ENCODE measurements around the gene LRRIQ4. TPM values are rescaled to one million over a fixed set of nuclear protein-coding genes. Genes with fewer than 3 reads are reported as not detected.

Gene LRRIQ4
- total RNA-seq, 1 donor from 2014 or later: 0.38 TPM

GRCh38 chr3:169809230-169809795 lies 3.4 kb upstream of the LRRIQ4 start:
- DNase-seq (ENCODE audit: low spot score): no peak
- peaks cover 16% of the 10 kb centered on the region for H3K4me1 Mint-ChIP-seq (ENCODE audit: unreplicated experiment)
- no peak overlapping the region for H3K4me3 Mint-ChIP-seq (ENCODE audit: unreplicated experiment)
- H3K27me3 Mint-ChIP-seq (ENCODE audit: unreplicated experiment): peaks cover 2% of the 10 kb centered on the region
- peaks cover 9% of the 10 kb centered on the region for H3K36me3 Mint-ChIP-seq (ENCODE audit: low read depth, unreplicated experiment)
- TF ChIP-seq CTCF (IDR thresholded peaks at IDR 0.05; ENCODE audit: unreplicated experiment): no peak
- H3K27ac Mint-ChIP-seq (ENCODE audit: unreplicated experiment): no peak overlapping the region
- no peaks in the 10 kb centered on the region for H3K9me3 Mint-ChIP-seq (ENCODE audit: unreplicated experiment)

- Mint-ChIP-seq H3K9me3 (ENCODE audit: unreplicated experiment) (peaks cover 4% of the 10 kb centered on the region), H3K4me1 (ENCODE audit: unreplicated experiment) (peaks cover 16% of the 10 kb centered on the region), H3K27ac (ENCODE audit: unreplicated experiment) (no peak overlapping the region), H3K27me3 (ENCODE audit: unreplicated experiment) (peaks cover 2% of the 10 kb centered on the region), H3K4me3 (ENCODE audit: unreplicated experiment) (peak overlapping the region; percentile 90), H3K36me3 (ENCODE audit: low read depth, unreplicated experiment) (peaks cover 10% of the 10 kb centered on the region)
- no peak for DNase-seq (ENCODE audit: low spot score)
- no peak for TF ChIP-seq CTCF (IDR thresholded peaks at IDR 0.05; ENCODE audit: unreplicated experiment)
Measured at GRCh38 chr3:169811631-169812331, 889 bp upstream of the LRRIQ4 start.

GRCh38 chr3:169813278-169813677 lies 608 bp downstream of the LRRIQ4 start:
- DNase-seq (ENCODE audit: low spot score): no peak
- peak overlapping the region; percentile 80 for H3K4me3 Mint-ChIP-seq (ENCODE audit: unreplicated experiment)
- H3K27me3 Mint-ChIP-seq (ENCODE audit: unreplicated experiment): peaks cover 3% of the 10 kb centered on the region
- H3K9me3 Mint-ChIP-seq (ENCODE audit: unreplicated experiment): peaks cover 4% of the 10 kb centered on the region
- H3K27ac Mint-ChIP-seq (ENCODE audit: unreplicated experiment): peak overlapping the region; percentile 28
- H3K36me3 Mint-ChIP-seq (ENCODE audit: low read depth, unreplicated experiment): peaks cover 13% of the 10 kb centered on the region
- no peak for TF ChIP-seq CTCF (IDR thresholded peaks at IDR 0.05; ENCODE audit: unreplicated experiment)
- peaks cover 21% of the 10 kb centered on the region for H3K4me1 Mint-ChIP-seq (ENCODE audit: unreplicated experiment)

- TF ChIP-seq CTCF (IDR thresholded peaks at IDR 0.05; ENCODE audit: unreplicated experiment): no peak
- H3K36me3 Mint-ChIP-seq (ENCODE audit: low read depth, unreplicated experiment): peaks cover 13% of the 10 kb centered on the region
- peaks cover 4% of the 10 kb centered on the region for H3K9me3 Mint-ChIP-seq (ENCODE audit: unreplicated experiment)
- peak overlapping the region; percentile 28 for H3K27ac Mint-ChIP-seq (ENCODE audit: unreplicated experiment)
- no peak for DNase-seq (ENCODE audit: low spot score)
- peaks cover 22% of the 10 kb centered on the region for H3K4me1 Mint-ChIP-seq (ENCODE audit: unreplicated experiment)
- H3K27me3 Mint-ChIP-seq (ENCODE audit: unreplicated experiment): peaks cover 3% of the 10 kb centered on the region
- H3K4me3 Mint-ChIP-seq (ENCODE audit: unreplicated experiment): peak overlapping the region; percentile 80
Measured at GRCh38 chr3:169813757-169814517, 1.3 kb downstream of the LRRIQ4 start.

Data from endothelial cell (in vitro differentiated cells).